Activated effector memory CD4-positive, alpha-beta T cell treated with anti-CD3 and anti-CD28 coated beads, Interleukin-2, amount 50 U/mL, for 16 hours (primary cell): ENCODE results near the gene CLMN.
A peak's percentile ranks its signal among the peaks of the same experiment; 100 is the strongest.

Source experiments
- DNase-seq: peaks from one replicate; pipeline ENCODE4 v3.0.0-alpha.2; 2020

CLMN gene, protein sequence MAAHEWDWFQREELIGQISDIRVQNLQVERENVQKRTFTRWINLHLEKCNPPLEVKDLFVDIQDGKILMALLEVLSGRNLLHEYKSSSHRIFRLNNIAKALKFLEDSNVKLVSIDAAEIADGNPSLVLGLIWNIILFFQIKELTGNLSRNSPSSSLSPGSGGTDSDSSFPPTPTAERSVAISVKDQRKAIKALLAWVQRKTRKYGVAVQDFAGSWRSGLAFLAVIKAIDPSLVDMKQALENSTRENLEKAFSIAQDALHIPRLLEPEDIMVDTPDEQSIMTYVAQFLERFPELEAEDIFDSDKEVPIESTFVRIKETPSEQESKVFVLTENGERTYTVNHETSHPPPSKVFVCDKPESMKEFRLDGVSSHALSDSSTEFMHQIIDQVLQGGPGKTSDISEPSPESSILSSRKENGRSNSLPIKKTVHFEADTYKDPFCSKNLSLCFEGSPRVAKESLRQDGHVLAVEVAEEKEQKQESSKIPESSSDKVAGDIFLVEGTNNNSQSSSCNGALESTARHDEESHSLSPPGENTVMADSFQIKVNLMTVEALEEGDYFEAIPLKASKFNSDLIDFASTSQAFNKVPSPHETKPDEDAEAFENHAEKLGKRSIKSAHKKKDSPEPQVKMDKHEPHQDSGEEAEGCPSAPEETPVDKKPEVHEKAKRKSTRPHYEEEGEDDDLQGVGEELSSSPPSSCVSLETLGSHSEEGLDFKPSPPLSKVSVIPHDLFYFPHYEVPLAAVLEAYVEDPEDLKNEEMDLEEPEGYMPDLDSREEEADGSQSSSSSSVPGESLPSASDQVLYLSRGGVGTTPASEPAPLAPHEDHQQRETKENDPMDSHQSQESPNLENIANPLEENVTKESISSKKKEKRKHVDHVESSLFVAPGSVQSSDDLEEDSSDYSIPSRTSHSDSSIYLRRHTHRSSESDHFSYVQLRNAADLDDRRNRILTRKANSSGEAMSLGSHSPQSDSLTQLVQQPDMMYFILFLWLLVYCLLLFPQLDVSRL

DNA sequence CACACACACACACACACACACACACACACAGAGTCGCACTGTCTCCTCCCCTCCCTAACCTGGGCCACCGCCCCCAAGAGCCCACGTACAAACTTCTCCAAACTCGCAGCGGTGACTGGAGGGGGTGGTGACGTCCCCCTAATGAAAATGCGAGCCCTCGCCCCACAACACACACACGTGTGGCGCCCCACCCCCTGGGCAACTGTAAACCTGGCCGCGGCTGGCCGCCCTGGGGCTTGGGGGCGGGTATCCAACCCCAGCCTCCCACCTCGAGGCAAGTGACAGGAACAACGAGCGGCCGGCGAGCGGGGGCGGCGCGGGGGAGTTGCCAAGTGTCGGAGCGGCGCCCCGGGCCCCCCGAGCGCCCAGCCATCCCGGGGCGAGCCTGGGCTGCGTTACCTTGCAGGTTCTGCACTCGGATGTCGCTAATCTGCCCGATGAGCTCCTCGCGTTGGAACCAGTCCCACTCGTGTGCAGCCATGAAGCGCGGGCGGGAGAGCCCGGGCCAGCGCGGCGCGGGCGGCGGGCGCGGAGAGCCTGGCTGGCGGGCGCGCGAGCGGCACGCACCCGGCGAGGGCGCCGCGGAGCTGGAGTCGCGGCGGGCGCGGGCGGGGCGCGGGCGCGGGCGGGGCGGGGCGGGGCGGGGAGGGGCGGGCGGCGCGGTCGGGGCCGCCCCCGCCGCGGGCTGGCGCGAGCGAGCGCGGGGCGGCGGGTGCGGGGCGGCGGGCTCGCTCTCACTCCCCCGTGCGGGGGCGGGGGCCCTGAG is at the start of gene CLMN:
CLMN (minus strand) TSS at position 597 of the 766 bp plus-strand sequence; CDS start at position 481, 116 bp downstream.
- DNase-seq, result peak; percentile 72

DNA sequence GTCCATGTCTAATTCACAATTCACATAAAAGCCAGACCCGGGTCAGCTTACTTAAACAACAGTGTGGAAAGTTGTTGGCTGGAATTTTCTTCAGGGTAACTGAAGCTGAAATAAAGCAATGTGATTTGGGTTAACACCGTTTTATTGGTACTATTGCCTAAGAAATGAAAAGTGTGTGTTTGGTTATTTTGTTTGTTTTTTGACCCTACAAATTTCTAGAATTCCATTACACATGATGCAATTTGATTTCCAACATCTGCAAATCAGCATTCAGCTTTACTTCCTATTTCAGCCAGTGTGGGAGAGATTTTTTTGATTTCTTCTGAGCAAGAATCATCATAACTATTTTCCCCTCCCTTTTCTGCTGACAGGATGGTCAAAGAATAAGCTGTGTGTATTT is 45.7 kb upstream of the CLMN start:
- no peak for DNase-seq

DNA sequence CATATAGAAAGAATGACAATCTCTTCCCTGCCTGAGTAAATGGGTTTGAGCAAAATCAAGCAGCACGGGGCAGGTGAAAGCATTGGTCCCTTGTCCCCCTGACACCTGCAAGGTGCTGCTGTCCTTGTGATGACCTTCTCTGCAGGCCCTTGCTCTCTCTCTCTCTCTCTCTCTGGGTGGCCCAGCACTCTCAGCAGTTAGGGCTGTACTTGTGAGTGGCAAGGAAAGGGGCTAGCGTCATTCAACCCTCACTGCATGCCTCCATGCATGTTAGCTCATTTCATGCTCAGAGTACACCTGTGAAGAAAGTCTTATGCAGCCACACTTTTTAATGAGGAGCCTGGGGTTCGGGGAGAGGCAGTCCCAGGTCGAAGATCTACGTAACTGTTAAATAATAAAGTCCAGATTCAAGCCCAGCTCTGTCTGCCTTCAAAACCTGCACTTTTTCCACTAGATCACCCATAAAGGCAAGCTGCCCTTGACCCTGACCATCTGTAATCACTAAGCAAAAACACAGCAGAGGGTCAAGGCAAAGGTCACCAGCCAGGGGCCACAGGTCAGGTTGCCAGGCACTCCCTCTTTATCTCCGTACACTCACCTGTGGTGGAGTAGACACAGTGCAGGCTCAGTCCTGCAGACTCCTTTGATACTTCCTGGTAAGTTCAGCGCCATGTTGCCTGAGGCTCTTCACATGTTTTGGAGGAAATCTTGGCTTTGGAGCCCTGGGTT is 44.9 kb upstream of the CLMN start:
- no peak for DNase-seq

DNA sequence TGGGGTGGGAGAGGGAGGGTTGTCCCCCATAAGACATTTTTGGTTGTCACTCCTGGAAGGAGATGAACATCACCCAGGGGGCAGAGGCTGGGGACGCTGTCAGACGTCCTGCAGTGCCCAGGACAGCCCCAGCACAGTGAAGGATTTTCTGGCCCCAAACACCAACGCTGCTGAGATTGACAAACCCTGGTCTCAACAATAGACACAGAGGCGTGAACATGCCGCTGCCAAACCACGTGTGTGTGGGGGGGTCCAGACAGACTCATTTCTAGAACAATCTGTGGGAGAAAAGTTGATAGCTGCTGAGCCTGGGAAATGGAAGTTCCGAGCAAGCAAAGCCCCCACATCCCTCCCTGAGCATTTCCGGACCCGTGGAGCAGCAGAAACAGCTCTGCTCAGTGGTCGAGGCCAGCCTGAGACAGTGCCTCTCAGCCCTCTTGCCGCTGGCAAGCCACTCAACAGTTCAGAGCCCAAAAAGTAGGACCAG is 43.8 kb upstream of the CLMN start:
- no peak for DNase-seq

DNA sequence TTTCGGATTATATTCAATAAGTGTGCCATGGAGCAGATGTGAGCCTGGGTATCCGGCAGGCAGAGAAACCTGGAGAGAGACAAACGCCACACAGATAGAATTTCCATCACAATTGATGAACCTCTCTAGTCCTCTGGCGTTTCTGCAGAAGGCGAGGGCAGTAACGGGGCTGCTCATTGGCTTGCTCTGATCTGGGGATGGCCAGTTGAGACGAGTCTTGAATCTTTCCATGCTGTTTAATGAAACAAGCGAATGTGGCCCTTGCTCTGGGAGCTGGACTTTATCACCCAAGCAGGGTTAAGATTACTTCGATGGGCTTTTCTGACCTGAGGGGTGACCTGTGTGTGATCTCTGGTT is 42.4 kb upstream of the CLMN start:
- DNase-seq, result no peak

DNA sequence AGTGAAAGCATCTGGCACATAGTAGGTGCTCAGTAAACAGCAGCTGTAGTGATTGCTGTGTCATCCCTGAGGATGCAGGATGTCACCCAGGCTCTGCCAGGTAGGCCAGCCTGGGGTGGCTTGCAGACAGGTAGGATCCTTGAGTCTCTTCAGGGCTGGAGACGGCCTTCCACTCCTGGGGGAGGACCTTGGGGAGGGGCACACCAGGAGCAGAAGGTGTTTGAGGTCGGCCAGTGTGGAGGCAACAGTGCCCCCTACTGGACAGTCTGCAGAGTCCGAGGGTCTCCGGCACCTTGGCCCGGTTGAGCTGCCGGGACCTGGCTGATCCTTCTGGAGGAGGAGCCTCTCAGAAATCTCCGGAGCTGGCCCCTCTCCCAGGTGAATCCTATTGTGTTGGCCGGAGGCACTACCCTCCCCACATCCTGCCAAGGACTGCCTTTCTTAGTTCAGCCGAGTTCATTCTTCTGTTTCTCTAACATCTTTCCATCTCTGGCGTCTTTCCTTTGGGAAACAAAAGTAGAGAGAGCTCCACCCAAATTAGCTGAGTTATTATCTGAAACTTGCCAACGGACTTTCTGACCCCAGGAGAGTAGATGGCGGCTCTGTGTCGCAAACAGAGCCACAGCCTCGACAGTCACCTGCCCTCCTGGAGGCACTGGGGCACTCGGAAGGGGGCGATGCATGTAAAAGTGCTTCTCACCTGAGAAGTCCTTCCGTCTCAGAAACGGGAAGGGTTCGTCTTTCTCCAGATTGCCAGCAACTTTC is 41.8 kb upstream of the CLMN start:
- peak; percentile 75 for DNase-seq

DNA sequence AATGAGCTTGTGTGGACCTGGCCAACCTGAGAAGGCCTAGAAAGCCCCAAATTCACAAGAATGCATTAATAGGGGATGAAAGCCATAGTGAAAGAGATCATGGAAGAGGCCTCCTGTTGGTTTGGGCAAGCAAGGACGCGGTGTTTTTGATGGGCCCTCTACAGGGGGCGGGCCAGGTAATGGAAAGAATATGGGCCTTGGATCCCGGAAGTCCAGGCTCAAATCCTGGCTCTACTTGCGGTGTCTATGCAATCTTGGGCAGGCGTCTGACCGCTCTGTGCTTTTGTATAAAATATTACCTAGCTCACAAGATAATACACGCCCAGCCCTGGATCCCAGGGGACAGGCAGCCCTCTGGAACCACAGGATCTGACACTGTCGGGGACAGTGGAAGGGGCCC is 41.1 kb upstream of the CLMN start:
- DNase-seq, result peak; percentile 21

DNA sequence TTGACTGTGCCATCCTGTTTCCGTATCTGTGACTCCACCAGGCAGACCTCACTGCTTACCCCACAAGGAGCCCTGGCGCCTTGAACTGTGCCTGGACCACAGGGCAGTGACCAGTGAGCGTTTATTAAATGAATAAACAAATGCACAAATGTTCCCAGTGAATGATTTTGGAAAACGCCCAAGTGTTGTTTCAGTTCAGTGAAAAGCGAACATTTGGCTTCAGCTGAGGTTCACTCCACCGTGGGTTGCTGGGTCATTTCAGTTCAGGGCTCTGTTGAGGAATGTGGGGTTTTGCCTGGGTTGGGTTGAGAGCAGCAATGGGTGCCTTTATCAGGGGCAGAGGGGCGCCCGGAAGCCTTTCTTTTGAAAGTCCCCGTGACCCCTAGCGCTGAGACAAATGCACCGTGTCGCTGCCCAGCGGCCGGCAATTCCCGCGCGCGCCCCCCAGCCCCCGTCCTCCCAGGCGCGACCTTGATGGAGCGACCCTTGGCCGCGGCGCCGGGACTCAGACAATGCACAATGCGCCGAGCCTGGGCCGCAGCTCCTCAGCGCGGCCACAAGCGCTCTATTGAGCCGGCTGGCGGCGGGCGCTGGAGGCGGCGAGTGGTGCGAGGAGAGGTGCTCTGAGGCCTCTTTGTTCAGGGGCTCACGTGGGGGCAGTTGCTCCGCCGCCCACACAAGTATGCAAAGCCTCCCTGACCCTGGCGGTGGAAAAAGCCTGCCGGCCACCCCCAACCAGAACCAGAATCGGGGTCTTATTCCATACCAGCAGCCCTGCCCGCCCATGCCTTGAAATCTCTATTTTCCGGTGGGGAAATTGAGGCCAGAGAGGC is 40.5 kb upstream of the CLMN start:
- peak; percentile 45 for DNase-seq

DNA sequence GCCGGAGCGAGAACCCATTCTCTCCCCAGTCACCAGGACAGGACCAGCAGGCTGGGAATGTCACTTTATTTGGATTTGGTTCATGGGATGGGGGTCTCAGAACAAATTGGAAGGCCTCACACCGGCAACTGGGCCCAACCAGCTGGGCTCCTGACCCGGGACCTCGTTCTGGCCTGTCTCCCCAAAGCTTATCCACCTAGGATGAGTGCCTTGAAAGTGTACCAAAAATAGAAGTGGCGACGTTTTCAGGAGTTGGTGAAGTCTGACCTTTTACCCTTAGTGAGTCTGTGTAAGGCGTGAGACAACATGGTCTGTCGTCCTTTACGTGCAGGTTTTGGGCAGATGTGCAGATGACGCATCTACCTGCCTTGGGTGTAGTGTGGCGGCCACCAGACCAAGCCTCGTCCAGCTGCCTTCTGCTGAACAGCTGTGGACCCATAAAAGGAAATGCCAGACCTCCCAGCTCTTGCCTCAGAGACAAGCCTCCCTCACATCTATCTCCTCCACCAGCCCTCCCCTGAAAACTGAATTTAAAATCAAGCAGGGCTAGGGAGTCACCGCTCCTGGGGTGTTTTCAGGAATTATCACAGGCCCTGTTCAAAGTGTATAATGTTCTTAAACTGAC is 36.6 kb upstream of the CLMN start:
- DNase-seq, result no peak

DNA sequence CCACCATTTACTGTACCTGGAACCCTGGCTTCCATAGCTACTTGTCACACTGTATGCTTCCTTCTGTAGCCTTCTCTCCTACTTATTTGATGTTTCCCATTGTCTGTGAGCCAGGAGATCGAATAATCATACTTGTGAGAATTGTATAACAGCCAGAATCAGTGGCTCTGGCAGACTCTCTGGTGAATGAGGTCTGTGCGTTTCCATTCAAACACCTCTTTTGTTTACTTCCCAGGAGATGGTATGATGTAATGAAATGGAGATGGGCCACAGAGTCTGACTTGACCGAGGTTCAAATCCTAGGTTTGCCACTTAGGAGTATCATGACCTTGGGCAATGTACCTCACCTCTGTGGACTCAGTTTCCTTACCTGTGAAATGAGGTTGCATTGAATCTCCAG is 35.7 kb upstream of the CLMN start:
- DNase-seq, result no peak

DNA sequence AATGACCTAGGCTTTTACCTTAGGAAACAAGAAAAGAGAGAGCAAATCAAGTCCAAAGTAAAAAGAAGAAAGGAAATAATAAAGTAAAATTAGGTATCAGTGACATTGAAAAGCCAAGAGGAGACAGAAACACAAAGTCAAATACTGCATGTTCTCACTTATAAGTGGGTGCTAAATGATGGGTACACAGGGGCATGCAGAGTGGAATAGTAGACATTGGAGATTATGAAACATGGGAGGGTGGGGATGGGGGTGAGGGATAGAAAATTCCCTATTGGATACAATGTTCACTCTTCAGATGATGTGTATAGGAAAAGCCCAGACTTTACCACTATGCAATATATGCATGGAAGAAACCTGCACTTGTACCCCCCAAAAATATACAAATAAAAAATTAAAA is 35.1 kb upstream of the CLMN start:
- no peak for DNase-seq

DNA sequence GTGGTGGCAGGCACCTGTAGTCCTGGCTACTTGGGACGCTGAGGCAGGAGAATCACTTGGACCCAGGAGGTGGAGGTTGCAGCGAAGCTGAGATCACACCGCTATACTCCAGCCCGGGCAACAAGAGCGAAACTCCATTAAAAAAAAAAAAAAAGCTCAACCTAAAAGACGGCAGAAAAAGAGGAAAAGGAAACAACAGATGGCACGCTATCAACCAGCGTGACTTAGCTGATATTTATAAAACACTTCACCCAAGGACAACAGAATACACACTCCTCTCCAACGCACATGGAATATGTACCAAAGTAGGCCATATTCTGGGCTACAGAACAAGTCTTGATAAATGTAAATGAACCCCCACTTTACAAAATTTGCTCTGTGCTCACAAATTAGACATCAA is 34.0 kb upstream of the CLMN start:
- DNase-seq, result no peak

DNA sequence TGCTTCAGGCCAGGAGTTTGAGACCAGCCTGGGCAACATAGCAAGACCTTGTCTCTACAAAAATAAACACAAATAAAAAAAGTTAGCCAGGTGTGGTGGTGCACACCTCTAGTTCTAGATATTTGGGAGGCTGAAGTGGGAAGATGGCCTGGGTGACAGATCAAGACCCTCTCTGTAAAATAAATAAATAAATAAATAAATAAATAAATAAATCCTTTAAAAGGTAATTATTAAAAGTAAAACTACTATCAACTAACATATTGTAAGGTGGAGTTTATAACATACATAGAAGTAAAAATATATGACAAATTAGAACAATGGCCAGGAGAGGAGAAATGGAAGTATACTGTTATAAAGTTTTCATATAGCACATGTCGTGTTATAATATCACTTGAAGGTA is 33.3 kb upstream of the CLMN start:
- no peak for DNase-seq

DNA sequence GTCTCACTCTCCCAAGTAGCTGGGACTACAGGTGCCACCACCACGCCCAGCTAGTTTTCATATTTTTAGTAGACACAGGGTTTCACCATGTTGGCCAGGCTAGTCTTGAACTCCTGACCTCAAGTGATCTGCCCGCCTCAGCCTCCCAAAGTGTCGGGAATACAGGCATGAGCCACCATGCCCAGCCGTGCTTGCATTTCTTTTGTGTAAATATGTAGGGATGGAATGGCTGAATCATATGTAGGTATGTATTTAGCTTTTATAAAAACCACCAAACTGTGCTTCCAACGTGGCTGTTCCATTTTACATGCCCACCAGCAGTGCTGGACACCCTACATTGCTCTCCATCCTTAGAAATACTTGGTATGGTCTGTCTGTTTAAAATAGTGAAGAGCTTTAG is 32.8 kb upstream of the CLMN start:
- DNase-seq, result peak; percentile 10

DNA sequence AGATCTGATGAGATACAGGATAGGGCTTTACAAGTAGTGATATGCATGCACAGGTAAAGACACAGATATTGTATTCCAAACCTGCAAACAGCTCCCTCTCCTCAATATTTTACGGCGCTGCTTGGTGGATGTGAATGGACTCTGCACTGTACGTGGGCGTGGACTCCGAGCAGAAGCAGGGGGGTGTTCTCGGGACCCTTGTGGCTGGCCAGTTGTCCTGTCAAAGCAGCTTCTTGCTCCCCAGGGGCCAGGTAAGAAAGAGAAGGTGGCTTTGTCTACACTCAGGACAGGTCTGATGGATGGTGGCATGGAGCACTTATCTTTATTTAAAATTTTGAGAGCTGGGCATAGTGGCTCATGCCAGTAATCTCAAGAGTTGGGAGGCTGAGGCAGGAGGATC is 29.5 kb upstream of the CLMN start:
- no peak for DNase-seq

DNA sequence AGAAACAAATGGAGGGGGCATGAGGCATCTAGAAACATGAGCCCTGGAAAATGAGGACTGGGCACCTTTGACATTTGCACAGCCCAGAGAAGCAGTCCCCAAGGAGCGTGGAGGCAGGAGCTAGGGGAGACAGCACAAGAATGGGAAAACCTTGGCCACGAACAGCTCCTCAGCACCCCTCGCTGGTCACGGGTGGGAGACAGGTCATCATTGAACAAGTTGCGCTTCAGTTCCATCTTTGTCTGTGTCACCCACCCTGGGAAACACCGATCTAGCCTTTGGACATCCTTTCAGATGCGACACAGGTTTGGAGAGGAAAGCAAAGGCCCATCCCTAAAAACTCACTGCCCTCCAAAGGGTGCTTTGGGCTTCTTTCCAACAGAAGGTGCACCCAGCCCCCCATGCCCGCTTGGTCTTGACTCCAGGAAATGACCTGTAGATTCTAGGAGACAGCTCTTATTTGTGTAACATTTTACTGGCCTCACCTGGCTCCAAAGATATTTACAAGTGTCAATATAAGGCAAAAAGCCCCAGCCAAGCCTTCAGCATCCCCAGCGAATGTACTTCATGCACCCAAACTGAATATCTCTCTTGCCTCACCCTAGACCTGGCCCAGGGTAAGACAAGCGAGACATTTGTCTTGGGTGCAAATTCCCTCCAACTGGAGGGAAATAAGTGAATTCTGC is 28.8 kb upstream of the CLMN start:
- no peak for DNase-seq

DNA sequence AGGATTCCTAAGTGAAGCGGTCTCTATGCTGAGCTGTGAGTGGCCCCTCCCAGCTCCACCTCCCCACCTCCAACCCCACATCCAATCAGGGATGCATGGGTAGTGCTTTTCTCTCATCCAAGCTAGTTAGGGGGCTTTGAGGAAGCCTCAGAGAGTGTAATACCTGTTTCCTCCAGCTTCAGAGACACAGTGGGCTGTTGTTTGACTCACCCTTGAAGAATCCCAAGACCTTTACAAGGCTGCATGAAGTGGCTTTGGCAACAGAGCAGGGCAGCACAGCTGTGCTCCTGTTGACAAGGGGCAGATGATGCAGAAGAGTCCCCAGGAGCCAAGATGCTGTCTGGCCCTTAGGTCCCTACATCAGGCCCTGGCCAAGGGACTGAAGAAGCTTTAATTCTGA is 27.1 kb upstream of the CLMN start:
- no peak for DNase-seq

DNA sequence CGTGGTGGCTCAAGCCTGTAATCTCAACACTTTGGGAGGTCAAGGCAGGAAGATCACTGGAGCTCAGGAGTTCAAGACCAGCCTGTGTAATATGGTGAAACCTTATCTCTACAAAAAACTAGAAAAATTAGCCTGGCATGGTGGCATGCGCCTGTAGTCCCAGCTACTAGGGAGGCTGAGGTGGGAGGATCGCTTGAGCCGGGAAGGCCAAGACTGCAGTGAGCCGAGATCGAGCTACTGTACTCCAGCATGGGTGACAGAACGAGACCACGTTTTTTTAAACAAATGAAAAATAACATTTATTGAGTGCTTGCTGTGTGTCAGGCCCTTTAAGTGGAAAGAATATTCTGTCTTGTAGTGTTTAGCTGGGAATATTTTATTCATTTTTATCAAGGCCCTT is 26.6 kb upstream of the CLMN start:
- DNase-seq, result no peak

DNA sequence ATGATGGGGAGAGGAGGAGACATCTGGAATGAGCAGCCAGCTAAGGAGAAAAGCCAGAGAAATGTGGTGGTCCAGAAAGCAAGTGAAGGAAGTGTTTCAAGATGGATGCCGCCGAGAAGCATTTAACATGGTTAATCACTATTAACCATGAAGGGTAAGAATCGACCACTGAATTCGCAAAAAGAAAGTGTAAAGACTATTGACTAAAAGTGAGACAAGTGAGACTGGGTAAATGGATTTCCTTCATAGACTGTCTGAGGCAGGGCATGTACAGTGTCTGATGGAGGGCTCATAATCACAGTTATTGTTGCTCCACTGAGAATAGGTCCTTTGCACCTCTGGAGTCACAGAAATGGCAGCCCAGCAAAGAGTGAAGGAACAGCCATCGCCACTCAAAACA is 25.3 kb upstream of the CLMN start:
- DNase-seq, result no peak

DNA sequence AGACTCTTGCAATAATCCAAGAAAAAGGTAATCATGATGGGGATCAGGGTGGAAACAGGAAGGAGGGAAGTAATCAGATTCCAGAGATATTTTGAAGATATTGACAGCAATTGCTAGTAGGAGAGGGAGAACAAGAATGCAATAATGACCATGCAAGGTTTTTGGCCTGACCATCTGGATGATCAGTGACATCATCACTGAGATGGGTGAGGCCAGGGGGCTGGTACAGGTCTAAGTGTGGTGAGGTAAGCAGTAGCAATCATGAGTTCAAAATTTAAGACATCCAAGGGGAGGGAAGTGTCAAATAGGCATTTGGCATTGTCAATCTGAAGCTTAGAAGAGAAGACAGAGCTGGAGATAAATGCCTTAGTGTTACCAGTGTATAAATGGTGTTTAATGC is 24.8 kb upstream of the CLMN start:
- DNase-seq, result no peak
